ENCODE data around the gene GPC6.

GPC6 gene

DNA sequence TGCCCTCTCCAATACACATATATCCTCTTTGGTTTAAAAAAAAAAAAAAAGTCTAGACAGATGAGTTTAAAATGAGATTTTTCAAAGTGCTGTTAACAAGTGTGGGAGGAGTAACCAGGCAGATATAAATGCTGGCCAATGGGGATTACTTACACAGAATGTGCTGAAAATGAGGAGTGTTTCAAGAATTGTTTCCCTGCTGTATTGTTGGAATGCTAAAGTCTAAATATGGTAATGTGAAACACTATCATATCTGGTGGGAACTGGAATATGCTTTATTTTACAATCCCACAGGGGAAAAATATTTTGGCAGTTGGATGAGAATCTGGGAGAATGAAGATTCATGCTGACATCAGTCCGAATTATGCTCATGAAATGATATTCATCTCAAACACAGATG, 1002.2 kb downstream of the GPC6 start:
- FAIRE-seq, result no peak
- DNase-seq (ENCODE audit: insufficient read length), result no peak
- TF ChIP-seq POLR2A (IDR thresholded peaks at IDR 0.05; ENCODE audit: low read depth, low read length), result no peak
- no peak for TF ChIP-seq TAF1 (IDR thresholded peaks at IDR 0.05; ENCODE audit: borderline replicate concordance, low read depth, low read length)
- TF ChIP-seq POLR2AphosphoS5 (IDR thresholded peaks at IDR 0.05; ENCODE audit: low read depth, low read length), result no peak

DNA sequence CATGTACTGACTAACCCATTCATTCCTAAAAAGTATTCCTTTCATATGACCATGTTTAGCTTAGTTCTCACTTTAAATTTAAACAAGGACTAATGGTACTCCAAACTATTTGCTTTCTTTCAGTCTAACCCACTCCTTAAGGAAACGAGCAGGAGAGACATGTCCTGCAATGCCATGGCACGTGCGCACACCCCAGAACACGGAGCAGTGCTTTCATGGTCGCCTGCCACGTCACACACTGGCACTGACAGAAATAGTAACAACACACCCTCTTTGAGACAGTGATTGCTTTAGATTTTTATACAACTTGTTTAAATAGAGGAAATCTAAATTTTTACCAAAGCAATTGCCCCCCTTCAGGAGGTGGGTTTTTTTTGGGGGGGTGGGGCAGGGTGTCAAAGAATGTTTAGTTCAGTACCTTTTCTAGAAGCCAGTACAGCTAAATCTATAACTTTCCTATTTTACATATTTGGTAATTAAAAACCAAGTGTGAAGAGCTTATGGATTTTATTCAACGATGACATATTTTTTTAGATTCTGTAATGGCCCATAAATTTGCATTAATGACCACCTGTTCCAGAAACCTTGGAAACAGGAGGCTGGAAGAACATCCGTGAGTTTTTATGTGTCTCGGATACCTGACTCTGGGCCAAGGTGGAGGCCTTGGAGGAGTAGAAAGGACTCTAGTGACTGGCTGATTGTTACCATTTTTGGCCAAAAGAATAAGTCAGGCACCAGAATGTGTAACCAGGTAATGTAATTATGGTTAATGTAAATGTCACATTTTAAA, 1005.7 kb downstream of the GPC6 start:
- no peak for FAIRE-seq
- DNase-seq (ENCODE audit: insufficient read length), result no peak
- no peak for TF ChIP-seq POLR2A (IDR thresholded peaks at IDR 0.05; ENCODE audit: low read depth, low read length)
- TF ChIP-seq TAF1 (IDR thresholded peaks at IDR 0.05; ENCODE audit: borderline replicate concordance, low read depth, low read length), result no peak
- TF ChIP-seq POLR2AphosphoS5 (IDR thresholded peaks at IDR 0.05; ENCODE audit: low read depth, low read length), result no peak

DNA sequence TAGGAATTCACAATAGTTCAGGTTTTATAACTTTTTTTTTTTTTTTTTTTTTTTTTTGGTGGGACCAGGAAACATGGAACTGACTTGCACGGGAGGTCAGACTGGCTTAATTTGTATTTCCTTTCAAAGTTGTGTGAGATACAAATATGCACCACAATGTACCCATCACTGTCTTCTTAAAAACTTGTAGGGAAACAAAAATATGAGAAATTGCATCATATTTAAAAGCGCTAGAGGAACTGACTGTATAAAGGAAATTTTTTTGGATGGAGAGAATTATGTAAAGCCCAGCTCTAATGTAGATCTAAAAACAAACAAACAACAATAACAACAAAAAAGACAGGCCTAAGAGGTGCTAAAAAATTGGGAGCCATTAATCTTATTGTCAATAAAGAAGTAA, 1006.3 kb downstream of the GPC6 start:
- TF ChIP-seq POLR2A (IDR thresholded peaks at IDR 0.05; ENCODE audit: low read depth, low read length), result no peak
- no peak for TF ChIP-seq TAF1 (IDR thresholded peaks at IDR 0.05; ENCODE audit: borderline replicate concordance, low read depth, low read length)
- no peak for FAIRE-seq
- DNase-seq (ENCODE audit: insufficient read length), result no peak

DNA sequence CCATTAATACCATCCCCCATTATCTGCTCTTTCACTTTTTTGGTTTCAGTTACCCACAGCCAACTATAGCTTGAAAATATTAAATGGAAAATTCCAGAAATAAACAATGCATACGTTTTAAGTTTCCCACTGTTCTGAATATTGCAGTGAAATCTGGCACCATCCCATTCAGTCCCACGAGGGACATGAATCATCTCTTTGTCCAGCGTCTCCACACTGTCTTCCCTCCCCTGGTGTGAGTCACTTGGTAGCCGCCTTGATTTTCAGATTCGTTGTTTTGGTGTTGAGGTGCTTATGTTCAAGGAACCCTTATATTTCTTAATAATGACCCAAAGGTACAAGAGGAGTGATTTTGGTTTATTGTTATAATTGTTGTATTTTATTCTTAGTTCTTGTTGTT, 1006.8 kb downstream of the GPC6 start:
- TF ChIP-seq TAF1 (IDR thresholded peaks at IDR 0.05; ENCODE audit: borderline replicate concordance, low read depth, low read length), result no peak
- TF ChIP-seq POLR2AphosphoS5 (IDR thresholded peaks at IDR 0.05; ENCODE audit: low read depth, low read length), result no peak
- TF ChIP-seq POLR2A (IDR thresholded peaks at IDR 0.05; ENCODE audit: low read depth, low read length), result no peak
- DNase-seq (ENCODE audit: insufficient read length), result no peak
- FAIRE-seq, result no peak

DNA sequence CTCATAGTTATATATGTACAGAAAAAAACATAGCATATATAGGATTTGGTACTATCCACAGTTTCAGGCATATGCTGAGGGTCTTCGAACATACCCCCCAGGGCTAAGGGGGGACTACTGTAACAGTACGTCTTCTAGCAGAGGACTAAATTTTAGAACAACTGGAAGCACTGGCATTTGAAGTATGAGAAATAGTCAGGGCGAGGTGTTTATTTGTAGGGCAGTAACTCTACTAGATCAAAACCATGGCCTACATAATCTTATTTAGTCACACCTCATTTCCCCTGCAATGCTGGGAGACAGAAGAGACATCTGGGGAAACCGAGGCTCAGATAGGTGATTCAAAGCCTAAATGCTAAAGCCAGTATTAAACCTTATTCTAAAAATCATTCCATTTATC, 1007.2 kb downstream of the GPC6 start:
- TF ChIP-seq POLR2AphosphoS5 (IDR thresholded peaks at IDR 0.05; ENCODE audit: low read depth, low read length), result no peak
- TF ChIP-seq TAF1 (IDR thresholded peaks at IDR 0.05; ENCODE audit: borderline replicate concordance, low read depth, low read length), result no peak
- no peak for TF ChIP-seq POLR2A (IDR thresholded peaks at IDR 0.05; ENCODE audit: low read depth, low read length)
- no peak for FAIRE-seq

DNA sequence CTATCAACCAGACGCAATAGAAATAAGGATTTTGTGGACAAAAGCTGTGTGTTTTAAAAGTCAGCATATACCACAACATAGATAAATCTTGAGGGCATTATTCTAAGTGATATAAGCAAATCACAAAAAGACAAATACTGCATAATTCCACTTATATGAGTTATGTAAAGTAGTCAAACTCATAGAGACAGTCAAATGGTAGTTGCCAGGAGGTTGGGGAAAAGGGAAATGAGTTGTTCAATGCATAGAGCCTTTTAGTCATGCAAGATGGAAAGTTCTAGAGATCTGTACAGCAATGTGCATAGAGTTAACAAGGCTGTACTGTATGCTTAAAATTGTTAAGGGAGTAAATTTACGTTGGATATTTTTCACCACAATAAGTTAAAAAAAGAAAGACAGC, 1008.1 kb downstream of the GPC6 start:
- no peak for FAIRE-seq
- no peak for DNase-seq (ENCODE audit: insufficient read length)
- TF ChIP-seq POLR2A (IDR thresholded peaks at IDR 0.05; ENCODE audit: low read depth, low read length) (no peak), TAF1 (IDR thresholded peaks at IDR 0.05; ENCODE audit: borderline replicate concordance, low read depth, low read length) (no peak), POLR2AphosphoS5 (IDR thresholded peaks at IDR 0.05; ENCODE audit: low read depth, low read length) (no peak)

More for the DNA sequence above, 1007.2 kb downstream of the GPC6 start:
- no peak for DNase-seq (ENCODE audit: insufficient read length)

DNA sequence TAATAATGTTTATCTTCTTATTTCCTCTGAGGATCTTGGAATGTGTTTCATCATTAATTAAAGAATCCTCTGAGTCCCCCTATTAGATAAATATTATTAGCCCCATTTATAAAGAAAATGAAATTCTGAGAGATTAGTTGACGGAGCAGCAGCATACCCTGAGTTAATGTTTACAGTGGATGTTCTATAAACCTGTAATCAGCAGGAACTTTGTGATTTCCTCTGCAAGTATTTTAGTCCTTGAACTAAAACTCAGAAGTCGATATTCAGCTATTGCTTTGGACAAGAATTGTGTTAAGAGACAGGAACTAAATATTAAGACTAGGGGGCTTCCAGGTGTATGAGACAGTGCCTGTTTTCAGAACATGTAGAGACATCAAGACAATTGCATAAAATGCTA, 1009.5 kb downstream of the GPC6 start:
- FAIRE-seq (no peak), DNase-seq (ENCODE audit: insufficient read length) (no peak)
- TF ChIP-seq TAF1 (IDR thresholded peaks at IDR 0.05; ENCODE audit: borderline replicate concordance, low read depth, low read length), result no peak
- TF ChIP-seq POLR2AphosphoS5 (IDR thresholded peaks at IDR 0.05; ENCODE audit: low read depth, low read length), result no peak
- no peak for TF ChIP-seq POLR2A (IDR thresholded peaks at IDR 0.05; ENCODE audit: low read depth, low read length)

DNA sequence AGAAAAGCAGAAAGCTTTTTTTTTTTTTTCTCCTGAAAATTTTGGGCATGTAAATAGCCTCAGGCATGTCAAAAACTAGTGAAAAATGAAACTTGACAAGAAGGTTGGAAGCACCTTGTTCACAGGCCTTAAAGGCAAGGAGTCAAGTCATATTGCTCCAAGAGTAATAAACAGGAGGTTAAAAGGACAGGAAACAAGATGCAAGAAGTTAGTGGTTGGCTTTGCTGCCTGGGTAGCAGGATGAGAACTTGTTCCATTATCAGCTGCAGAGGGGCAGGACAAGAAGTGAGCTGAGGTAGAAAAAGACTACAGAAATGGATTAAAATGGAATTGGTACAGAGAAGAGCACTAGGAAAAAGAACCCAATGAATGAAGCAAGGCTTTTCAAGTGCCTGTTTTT, 1010.3 kb downstream of the GPC6 start:
- DNase-seq (ENCODE audit: insufficient read length), result no peak
- TF ChIP-seq POLR2A (IDR thresholded peaks at IDR 0.05; ENCODE audit: low read depth, low read length) (no peak), POLR2AphosphoS5 (IDR thresholded peaks at IDR 0.05; ENCODE audit: low read depth, low read length) (no peak), TAF1 (IDR thresholded peaks at IDR 0.05; ENCODE audit: borderline replicate concordance, low read depth, low read length) (no peak)
- FAIRE-seq, result no peak

DNA sequence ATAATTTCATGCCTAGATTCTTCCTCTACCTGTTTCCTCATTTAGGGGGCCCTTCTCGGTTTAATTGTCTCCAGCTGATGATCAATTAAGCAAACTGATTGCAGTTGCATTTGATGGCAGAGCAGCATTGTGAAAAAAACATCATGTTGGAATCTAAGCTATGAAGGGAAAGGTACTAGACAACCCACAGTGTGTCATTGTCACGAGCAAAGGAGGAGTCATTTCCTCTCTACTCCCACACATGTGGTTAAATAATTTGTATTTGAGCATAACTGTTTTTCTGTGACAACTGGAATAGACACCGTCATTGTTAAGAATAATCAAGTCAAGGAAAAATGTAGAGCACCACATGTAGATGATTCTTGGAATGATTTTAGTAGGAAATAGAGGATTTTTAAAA, 1012.5 kb downstream of the GPC6 start:
- DNase-seq (ENCODE audit: insufficient read length), result no peak
- TF ChIP-seq POLR2A (IDR thresholded peaks at IDR 0.05; ENCODE audit: low read depth, low read length), result no peak
- no peak for TF ChIP-seq TAF1 (IDR thresholded peaks at IDR 0.05; ENCODE audit: borderline replicate concordance, low read depth, low read length)
- no peak for TF ChIP-seq POLR2AphosphoS5 (IDR thresholded peaks at IDR 0.05; ENCODE audit: low read depth, low read length)
- no peak for FAIRE-seq

DNA sequence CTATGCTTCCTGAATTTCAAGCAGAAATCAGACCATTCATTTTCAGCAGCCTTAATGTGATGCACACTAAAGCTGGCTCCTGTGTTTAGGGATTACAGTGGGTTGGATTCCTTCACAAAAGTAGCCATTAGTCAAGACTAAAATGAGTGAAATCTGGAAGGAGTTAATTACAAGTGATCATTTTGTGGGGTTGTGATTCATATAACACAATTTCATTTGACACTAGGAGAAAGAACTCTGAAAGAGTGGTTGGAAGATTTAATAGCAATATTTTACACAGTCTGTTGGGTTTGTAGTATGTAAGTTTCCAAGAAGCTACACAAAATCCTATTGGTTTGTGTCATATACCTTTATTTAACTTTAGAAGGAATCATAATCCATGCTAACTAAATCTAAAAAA, 1015.9 kb downstream of the GPC6 start:
- TF ChIP-seq POLR2AphosphoS5 (IDR thresholded peaks at IDR 0.05; ENCODE audit: low read depth, low read length), result no peak
- DNase-seq (ENCODE audit: insufficient read length) (no peak), FAIRE-seq (no peak)

DNA sequence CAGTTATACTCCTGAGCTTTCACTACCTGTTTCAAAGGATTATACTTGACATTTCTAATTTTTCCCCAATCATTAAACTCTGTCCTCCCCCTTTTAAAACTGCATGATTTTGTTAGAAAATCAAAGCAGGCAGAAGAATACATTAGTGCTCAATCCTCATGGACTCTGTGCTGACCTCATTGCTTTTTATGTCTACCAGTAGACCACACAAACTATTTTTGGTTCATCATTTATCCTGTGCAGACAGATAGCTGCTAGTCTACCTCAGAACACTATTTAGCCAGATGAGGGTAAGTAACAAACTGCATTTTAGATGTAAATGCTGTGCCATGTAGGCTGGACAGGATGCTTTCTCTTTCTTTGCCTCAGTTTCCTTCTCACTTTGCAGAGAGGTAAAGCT, 1016.9 kb downstream of the GPC6 start:
- no peak for TF ChIP-seq TAF1 (IDR thresholded peaks at IDR 0.05; ENCODE audit: borderline replicate concordance, low read depth, low read length)
- no peak for TF ChIP-seq POLR2AphosphoS5 (IDR thresholded peaks at IDR 0.05; ENCODE audit: low read depth, low read length)
- TF ChIP-seq POLR2A (IDR thresholded peaks at IDR 0.05; ENCODE audit: low read depth, low read length), result no peak
- DNase-seq (ENCODE audit: insufficient read length), result no peak
- FAIRE-seq, result no peak

DNA sequence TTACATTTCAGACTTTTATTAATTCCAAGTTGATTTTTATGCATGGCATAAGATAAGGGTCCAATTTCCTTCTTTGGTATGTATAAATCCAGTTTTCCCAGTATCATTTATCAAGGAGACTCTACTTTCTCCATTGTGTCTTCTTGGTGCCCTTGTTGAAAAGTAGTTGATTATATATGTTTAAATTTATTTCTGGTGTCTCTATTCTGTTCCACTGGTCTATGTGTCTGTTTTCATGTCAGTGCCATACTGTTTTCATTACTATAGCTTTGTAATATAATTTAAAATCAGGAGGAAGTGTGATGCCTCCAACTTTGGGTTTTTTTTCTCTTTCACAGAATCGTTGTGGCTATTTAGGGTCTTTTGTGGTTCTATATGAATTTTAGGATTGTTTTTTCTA, 1019.9 kb downstream of the GPC6 start:
- TF ChIP-seq POLR2AphosphoS5 (IDR thresholded peaks at IDR 0.05; ENCODE audit: low read depth, low read length) (no peak), TAF1 (IDR thresholded peaks at IDR 0.05; ENCODE audit: borderline replicate concordance, low read depth, low read length) (no peak), POLR2A (IDR thresholded peaks at IDR 0.05; ENCODE audit: low read depth, low read length) (no peak)
- no peak for DNase-seq (ENCODE audit: insufficient read length)
- no peak for FAIRE-seq
